GM18909 (cell line): ENCODE measurements around the gene PCDH10.

ENCODE experiments used
- ATAC-seq: cut with Tn5 transposase; IDR thresholded peaks from one replicate; pipeline ENCODE4 v1.9.1; 2021; ENCODE audit warnings: mild to moderate bottlenecking; ENCODE audit not compliant: unreplicated experiment, poor library complexity

PCDH10 gene, protein sequence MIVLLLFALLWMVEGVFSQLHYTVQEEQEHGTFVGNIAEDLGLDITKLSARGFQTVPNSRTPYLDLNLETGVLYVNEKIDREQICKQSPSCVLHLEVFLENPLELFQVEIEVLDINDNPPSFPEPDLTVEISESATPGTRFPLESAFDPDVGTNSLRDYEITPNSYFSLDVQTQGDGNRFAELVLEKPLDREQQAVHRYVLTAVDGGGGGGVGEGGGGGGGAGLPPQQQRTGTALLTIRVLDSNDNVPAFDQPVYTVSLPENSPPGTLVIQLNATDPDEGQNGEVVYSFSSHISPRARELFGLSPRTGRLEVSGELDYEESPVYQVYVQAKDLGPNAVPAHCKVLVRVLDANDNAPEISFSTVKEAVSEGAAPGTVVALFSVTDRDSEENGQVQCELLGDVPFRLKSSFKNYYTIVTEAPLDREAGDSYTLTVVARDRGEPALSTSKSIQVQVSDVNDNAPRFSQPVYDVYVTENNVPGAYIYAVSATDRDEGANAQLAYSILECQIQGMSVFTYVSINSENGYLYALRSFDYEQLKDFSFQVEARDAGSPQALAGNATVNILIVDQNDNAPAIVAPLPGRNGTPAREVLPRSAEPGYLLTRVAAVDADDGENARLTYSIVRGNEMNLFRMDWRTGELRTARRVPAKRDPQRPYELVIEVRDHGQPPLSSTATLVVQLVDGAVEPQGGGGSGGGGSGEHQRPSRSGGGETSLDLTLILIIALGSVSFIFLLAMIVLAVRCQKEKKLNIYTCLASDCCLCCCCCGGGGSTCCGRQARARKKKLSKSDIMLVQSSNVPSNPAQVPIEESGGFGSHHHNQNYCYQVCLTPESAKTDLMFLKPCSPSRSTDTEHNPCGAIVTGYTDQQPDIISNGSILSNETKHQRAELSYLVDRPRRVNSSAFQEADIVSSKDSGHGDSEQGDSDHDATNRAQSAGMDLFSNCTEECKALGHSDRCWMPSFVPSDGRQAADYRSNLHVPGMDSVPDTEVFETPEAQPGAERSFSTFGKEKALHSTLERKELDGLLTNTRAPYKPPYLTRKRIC

DNA sequence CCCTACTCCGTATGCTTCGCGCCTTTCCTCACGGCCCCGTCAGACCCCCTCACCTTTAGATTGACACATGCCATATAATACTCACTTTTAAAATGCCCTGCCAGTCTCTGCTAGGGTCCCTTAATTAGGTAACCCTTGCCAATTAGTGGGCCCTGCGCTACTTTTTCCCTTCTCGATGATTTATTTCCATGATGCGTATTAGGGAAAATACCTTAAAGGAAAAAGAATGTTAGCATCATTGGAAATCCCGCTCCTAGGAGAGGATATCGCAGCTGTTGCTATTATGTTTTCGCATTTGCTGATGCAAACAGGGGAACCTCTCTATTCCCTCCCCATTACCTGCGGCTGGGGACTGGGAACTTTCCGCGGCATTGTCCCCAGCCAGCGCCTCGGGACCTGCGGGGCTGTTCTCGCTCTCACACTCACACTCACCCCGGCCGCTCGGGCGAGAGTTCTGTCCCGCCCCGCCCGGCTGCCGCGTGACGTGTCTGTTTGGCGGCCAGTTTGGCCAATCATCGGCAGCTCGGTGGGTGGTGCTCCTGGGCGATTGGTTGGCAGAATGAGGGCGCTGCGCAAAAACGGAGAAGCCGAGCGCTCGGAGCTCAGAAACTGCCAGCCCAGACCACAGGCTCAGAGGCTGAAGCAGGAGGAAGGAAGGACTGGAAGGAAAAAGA is at the start of gene PCDH10:
PCDH10 (plus strand) TSS at position 605 of the 674 bp plus-strand sequence. CDS start 847 bp downstream, outside the sequence.
- peak; percentile 67 for ATAC-seq

DNA sequence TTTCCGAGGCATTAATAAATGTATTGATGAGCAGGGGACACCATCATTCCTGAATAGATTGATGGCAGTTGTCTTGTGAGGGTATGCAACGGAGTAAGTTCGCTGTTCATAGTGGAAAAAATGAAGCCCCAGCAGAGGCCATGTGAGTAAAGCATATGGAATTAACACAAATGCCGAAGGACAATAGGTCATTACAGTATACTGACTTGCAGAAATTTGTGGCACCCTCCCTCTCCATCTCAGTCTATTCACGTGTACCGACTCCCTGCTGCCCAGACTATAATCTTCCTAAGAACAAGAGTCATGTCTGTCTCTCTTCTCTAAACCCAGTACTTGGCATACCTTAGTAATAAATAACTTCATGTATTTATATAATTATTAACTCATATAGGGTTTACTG is 47.1 kb upstream of the PCDH10 start:
- ATAC-seq, result no peak

DNA sequence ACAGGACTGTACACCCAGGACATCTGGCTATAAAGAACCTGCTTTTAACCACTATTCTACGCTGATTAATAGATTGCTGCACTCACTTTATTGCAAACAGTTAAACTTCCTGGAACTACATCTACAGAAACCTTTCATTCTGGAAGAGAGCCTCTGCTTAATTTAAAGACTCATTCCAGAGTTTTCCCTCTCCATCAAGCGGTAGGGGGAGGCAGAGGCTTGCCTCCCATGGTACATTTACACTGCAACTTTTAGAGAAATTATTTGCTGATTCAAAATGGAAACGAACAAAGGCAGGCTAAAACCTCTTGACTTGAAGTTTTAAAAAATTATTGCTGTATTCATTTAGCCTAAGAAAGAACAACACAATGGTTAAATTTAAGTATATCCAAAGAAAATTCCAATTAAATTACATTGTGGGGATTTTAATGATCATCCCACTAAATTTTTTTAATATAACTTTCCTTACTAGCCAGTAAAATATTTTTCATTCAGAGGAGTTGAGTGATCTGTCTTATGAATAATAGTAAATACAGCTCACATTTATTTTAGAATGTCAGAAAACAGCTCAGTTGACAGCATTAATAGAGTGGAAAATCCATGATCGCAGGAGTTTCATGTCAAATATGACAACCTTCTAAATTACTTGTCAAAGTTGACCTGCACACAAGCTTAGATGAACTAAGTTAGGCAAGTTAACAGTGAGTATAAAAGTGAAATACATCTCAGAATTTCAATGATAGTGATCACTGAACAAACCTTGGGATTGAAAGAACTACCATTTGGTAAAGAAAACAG is 46.3 kb upstream of the PCDH10 start:
- no peak for ATAC-seq

DNA sequence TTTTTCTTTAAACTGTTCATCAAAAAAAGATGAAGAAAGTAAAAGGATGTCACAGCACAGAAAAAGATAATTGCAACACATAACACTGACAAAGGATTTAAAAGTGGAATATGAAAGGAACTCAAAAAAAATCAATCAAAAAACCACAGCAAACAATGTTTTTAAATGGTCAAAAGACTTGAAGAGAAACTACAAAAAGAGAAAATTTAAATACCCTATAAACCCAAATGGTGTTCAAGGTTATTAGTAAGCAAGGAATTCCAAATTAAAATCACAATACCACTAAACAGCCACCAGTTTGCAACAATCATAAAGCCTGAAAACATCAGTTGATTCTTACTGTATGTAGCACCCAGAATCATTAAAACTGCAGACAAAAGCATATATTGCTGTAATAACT is 36.5 kb upstream of the PCDH10 start:
- ATAC-seq, result no peak

DNA sequence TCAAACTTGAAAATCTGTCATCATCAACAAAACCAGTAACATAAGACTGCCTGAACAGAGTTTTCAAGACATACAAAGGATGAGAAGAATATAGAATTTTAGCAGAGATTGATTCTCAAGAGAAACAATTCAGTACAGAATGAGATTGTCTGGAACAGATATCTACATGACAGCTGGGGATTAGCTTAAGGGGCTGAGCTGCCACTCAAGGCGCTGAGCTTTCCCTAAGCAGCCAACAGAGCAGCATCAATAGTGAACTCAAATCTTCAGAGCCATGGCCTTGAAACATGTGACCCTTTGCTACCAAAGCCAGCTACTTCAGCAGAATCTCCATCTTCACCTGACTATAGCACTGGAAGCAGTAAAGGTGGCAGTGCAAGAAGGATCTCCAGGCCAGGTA is 24.3 kb upstream of the PCDH10 start:
- ATAC-seq, result no peak

DNA sequence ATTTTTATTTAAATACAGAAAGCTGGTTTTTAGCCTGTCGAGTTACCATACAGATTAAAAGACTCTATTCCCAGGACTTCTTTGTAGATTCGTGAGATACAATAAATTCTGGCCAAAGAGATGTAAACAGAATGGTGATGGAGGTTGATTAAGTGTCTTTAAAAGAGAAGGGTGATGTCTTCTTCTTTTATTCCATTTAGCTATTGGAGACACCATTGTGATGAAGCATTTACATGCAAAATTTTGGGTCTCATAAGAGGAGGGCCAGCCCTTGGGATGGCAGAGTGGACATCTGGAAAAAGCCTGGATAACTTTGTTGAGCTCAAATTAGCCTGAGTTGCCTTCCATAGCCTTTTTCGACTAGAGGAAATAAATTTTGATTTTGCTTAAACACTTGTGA is 21.6 kb upstream of the PCDH10 start:
- ATAC-seq, result no peak

DNA sequence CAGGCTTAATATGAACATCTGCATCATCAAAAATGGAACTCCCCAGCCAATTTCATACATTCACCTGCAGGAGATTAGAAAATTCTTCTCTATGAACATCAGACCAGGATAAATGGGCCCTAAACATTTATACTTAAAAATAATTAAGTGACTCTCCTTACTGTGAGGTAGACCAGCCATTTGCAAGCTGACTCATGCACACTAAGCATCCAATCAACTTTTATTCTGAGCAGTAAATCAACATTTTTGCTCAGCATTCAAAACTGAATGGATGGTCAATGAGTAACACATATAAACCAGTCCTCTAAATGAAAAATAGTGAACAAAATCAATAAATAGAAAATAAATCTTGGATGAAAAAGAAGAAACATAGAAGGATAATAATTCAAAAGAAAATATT is 19.9 kb upstream of the PCDH10 start:
- no peak for ATAC-seq

DNA sequence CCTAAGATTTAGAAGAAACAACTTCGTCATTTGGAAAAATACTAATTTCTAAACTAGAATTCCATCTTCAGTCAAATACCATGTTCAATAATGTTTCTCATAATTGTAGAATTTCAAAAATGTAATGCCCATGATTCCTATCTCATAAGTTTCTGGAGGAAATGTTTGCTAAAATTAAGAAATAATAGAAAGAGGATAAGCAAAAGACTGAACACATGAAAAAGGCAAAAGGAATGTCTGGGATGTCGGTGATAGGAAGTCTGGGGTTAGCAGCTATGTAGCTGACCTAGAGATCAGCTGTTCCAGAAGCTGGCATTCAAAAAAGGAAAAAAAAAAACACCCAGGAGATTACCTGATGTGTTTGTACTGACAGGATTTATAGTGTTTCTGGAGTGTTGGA is 18.9 kb upstream of the PCDH10 start:
- ATAC-seq, result no peak

DNA sequence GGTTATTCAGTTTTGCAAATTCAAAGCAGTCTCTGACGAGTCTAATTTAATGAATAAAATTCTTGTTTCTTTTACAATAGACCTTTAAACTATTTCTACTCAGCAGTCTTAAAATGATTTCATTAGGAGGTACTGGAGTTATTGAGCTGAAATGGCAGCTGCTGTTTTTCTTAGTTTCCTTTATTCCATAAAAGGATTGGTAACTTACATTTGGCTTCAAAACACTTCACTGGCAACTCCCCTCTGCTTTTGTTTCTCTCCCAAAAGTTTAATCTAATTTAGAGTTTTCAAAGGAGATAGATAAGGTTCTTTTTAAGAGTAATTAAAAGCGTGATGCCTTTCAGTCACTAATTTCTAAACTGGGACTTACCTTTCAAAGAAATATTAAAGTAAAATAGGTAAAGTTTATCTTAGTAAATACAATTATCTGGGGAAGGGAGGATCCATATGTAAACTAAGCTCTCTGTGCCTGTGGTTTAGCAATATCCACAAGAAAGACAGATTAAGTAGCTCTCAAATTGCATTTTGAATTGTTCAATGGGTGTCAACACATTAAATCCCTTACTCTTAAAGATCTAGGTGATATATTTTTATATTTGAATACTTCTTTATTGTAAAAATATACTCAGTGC is 17.1 kb upstream of the PCDH10 start:
- no peak for ATAC-seq

DNA sequence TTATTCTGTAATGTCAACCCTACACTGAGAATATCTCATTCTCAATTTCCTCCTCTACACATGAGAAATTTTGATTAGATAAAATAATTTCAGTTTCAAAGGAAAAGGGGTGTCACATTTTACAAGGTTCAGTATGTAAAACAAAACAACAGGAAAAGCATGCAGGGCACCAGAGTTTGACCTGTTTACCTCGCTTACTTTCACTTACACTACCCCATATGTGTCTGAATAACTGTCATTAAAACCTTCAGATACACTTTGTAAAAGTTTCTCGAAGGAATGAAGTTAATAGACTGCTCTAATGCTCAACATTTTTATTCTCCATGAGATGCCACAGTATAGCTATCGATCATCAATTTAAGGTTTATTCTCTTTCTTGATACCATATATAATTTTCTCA is 12.3 kb upstream of the PCDH10 start:
- ATAC-seq, result no peak

DNA sequence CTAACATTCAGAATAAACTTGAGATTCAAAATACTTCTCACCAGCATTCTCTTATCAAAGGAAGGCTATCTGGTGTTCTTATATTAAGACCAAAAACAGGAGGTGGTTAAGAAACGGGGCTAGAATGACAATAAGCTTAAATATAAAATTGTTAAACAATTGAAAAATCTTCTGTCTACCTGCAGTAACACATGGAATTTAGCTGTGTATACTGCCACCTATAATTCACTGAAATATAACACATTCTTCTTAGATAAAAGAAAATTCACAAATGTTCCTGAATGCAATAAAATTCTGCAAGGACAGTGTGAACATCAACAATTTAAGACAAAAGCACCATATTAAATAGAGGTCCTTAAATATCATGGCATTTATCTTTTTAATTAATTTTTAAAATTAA is 11.5 kb upstream of the PCDH10 start:
- no peak for ATAC-seq

DNA sequence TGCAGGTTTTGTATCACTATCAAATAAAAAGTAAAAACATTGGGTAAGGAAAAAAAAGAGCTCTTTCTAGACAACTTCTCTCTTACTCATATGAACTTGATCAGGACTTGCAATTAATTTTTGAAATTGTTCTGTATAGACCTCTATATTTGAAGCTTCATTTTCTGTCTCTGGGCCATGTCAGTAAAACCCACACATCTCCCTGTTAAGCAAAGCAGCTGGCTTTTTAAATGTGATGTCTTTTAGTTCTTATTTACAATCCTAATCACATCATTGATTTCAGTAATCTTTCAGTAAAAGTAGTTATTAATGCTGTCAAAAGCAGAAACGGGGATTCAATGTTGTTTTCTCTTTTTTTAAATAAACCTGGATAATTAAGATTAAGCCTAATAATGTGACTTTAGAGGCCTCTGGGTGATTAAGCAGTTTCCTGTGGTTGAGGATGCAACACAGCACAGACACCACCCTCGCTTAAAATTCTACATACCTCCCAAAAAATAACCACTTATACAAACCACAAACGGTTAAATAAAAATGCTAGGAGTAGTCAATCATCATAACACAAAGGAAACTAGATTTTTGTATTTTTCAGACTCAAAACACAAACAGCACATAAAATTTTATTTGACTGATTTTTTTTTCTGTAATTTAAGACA is 5.2 kb upstream of the PCDH10 start:
- no peak for ATAC-seq

DNA sequence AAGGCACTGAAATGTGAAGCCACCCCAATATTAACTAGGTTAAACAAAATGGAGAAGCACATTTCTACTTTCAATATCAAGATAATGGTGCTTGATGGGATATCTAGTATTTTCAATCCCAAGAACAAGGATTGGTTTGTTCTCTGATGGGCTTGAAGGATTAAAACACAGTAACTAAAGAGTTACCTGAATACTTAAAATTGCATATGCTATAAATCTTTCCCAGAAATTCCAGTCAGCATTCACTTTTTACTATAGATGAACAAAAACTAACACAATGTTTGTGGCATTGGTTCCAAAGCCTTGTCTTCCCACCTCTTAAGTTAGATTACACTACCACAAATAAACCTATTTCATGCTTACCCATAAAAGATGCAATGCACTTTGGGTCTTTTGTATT is 3.9 kb upstream of the PCDH10 start:
- ATAC-seq, result no peak

DNA sequence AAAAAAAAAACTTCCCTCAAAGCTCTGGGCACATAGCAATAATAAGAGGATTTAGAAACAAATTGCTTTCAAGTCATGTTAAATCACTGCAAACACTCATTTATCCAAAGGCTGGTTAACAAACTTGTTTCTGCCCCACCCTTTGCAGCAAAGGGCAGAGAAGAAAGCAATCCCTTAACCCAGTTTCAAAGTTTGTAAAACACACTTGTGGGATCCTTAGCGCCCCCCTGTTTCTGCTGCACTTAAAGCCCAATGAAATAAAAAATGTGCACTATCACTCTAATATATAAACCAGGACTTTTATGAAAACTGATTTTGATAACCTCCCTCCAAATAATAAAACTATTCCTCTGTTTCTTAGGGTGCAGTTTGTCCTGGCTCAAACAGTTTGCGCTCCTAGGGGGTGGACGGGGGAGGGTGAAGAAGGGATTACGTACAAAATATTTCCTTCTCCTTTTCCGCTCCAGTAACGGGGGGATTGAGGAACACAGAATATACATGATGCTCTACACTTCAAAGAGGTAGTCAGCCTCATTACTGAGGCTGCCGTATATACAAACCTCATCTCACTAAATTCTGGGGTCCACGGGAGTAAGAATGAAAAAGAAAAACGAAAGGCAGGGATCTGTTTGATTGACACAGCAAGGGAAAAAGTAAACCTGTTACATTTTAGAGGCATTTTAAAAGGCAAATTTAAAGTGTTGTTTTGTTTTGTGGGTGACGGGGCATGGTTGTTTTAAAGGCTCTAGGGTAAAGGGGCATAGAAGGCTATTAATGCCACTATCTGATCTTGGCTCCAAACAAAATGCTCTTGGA is 3.1 kb upstream of the PCDH10 start:
- no peak for ATAC-seq

DNA sequence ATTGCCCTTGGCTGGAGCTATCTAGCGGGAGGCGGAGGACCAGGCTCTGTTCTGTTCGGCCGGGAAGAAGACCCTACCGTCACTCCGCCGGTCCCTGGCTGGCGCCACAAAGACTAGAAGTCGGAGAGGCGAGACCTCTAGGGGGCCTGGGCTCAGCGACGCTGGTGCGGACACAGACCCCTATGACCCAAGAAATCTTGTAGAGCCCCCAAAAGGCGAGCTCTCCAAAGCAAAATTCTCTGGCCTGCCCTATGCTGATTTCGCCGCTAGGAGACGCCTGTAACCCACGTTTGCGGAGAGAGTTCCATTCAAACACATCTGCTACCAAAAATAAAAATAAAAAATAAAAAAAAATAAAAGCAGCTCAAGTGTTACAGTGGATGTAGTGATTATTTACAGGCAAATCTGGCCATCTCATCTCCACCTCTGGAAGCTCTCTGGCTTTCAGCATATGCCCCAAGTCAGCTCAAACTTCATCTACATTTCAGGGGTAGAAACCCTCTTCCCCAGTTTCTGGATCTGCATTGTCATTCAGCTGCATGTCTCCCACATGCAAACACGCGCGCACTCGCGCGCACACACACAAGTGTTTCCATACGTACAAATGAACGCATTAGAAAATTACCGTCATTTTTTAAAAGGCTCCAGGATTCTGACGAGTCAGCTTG is 2.4 kb upstream of the PCDH10 start:
- ATAC-seq, result peak; percentile 58

DNA sequence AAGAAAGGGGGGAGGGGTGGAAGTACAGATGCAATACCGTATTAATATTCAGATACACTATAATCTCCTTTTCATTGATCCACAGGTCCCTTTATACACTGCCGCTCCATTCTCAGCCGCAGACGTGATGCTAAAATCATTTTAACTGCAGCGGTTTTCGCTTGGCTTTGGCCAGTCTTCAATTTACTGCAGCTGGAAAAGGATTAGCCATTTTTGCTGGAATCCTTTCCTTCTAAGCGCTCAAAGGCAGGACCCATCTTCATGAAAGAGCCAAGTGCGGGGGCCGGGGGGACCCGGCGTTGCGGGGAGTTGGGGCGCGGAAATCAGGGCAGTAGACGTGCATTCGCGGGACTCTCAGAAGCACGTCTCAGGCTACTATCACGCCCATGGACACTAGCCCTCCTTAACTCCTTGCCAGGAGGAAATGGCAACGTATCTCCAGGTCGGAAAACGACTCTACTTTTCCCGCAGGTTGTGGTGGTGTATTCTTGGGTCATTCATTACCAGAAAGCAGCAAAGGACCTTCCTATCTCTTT is 1.7 kb upstream of the PCDH10 start:
- no peak for ATAC-seq
